Tibial nerve (tissue), 3 donors: ENCODE results near the gene PHC3.

Experiments
- CTCF ChIP-seq, 5 experiments: fragments of 200-600 bp in 3 of 5; fragments of 450-650 bp in 2 of 5; sonication (generic) in 3 of 5; IDR thresholded peaks; one replicate each; pipeline ENCODE4 v1.5.1; 2016 to 2019; ENCODE audit warnings: antibody characterized with exemption in 5 of 5, mild to moderate bottlenecking in 3 of 5, moderate library complexity in 2 of 5
- POLR2A ChIP-seq, 2 donors: fragments of 450-650 bp; IDR thresholded peaks; one replicate each; pipeline ENCODE4 v1.6.1; 2017; ENCODE audit warnings: antibody characterized with exemption in 2 of 2, mild to moderate bottlenecking in 2 of 2, moderate library complexity in 2 of 2

- TF ChIP-seq CTCF (IDR thresholded peaks at IDR 0.05) (no peak), POLR2A (IDR thresholded peaks at IDR 0.05) (no peak)
Measured at GRCh38 chr3:170137986-170138385, 43.5 kb downstream of the PHC3 start.
